NCI-H748 (cell line): ENCODE measurements around the gene C12orf57.

Experiments used
- DNase-seq: peaks from one replicate; lab custom pipeline; 2025; ENCODE audit not compliant: unreplicated experiment; lab: John Stamatoyannopoulos, UW

Gene C12orf57

DNA sequence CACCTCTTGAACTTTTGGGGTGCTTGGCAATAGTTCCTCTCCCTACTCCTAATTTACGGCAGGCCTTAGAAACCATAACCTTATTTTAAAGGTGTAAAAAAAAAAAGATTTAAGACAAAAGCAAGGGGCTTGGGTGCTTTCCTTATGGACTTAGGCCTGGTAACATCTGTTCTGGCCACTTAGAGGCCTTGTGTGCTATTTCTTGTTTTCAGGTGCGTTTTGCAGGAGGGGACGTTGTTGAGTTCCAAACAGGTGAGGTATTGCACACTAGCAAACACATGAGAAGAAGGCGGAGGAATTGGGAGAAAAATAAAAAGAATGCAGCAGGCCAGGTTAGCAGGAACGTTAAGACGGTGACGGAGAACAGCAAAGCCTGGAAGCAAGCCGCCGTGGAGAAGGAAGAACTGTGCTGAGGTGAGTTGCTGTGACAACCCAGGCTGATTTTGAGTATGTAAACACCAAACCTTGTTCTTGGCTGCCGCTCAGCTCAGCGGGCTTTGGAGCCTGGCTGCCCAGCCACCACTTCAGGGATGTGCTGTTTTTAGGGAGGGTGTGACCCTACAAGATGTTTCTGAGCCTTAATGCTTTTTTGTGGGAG, 44.2 kb downstream of the C12orf57 start:
- DNase-seq: no peak
